Naive thymus-derived CD4-positive, alpha-beta T cell (primary cell): ENCODE data around the gene RNF34. TPM values are rescaled to one million over a fixed set of nuclear protein-coding genes. Genes with fewer than 3 reads are reported as not detected.

Experiments used
- ATAC-seq: fragments of 150-1000 bp; cut with Tn5 transposase; 2 replicates; pipeline ENCODE4 v1.10.0; 2021; ENCODE audit warnings: mild to moderate bottlenecking, moderate library complexity
- CTCF ChIA-PET: fragments of 350-600 bp; sonication (Branson Sonifier 250); formaldehyde crosslinking; loops from one replicate; lab custom pipeline; 2021; ENCODE audit warnings: antibody characterized with exemption; lab: Charles Lee
- POLR2A ChIA-PET: fragments of 350-600 bp; sonication (Branson Sonifier 250); formaldehyde crosslinking; loops from one replicate; lab custom pipeline; 2021; ENCODE audit warnings: antibody characterized with exemption, inconsistent platforms; lab: Charles Lee
- DNase-seq, 9 donors: peaks; one replicate each; pipeline versions ENCODE4 v3.0.0 to v3.0.0-alpha.2; 2020 to 2022; ENCODE audit warnings: mixed read lengths in 1 of 9
- H3K27ac ChIP-seq: one replicate; pipeline ENCODE4 v1.7.0; 2013; ENCODE audit warnings: mild to moderate bottlenecking, low read depth, low read length, moderate library complexity
- H3K27me3 ChIP-seq, 2 donors: one replicate each; pipeline ENCODE4 v1.7.0; 2013; ENCODE audit warnings: low read length in 2 of 2, mild to moderate bottlenecking in 2 of 2, moderate library complexity in 2 of 2; ENCODE audit not compliant: control insufficient read depth in 2 of 2, insufficient read depth in 2 of 2
- H3K36me3 ChIP-seq, 3 experiments: 1 replicate in 2 of 3; 2 replicates in 1 of 3; pipeline ENCODE4 v1.7.0; 2013; ENCODE audit warnings: low read length in 3 of 3, mild to moderate bottlenecking in 3 of 3, moderate library complexity in 1 of 3; ENCODE audit not compliant: insufficient read depth in 3 of 3, control insufficient read depth in 2 of 3
- H3K4me1 ChIP-seq, 2 donors: one replicate each; pipeline ENCODE4 v1.7.0; 2013; ENCODE audit warnings: low read length in 2 of 2, mild to moderate bottlenecking in 2 of 2, moderate library complexity in 1 of 2; ENCODE audit not compliant: control insufficient read depth in 2 of 2, insufficient read depth in 2 of 2
- H3K4me3 ChIP-seq: 2 replicates; pipeline ENCODE4 v1.7.0; 2013; ENCODE audit warnings: mild to moderate bottlenecking, low read length
- H3K9me3 ChIP-seq, 3 experiments: 1 replicate in 2 of 3; 2 replicates in 1 of 3; pipeline ENCODE4 v1.7.0; 2013; ENCODE audit warnings: low read length in 3 of 3; ENCODE audit not compliant: control insufficient read depth in 2 of 3
- H3K27ac Mint-ChIP-seq, 9 donors: one replicate each; pipeline ENCODE4 v1.8.0; 2020 to 2022; ENCODE audit warnings: mixed read lengths in 9 of 9, mild to moderate bottlenecking in 8 of 9, moderate library complexity in 5 of 9, inconsistent platforms in 2 of 9
- H3K27me3 Mint-ChIP-seq, 5 donors: one replicate each; pipeline ENCODE4 v1.8.0; 2021 to 2022; ENCODE audit warnings: mixed read lengths in 5 of 5, mild to moderate bottlenecking in 1 of 5
- H3K36me3 Mint-ChIP-seq, 5 donors: one replicate each; pipeline ENCODE4 v1.8.0; 2020 to 2022; ENCODE audit warnings: mixed read lengths in 5 of 5, mild to moderate bottlenecking in 3 of 5, inconsistent platforms in 1 of 5
- H3K4me1 Mint-ChIP-seq, 7 donors: one replicate each; pipeline ENCODE4 v1.8.0; 2020 to 2022; ENCODE audit warnings: mixed read lengths in 7 of 7, mild to moderate bottlenecking in 3 of 7, inconsistent platforms in 1 of 7
- H3K4me3 Mint-ChIP-seq, 10 donors: one replicate each; pipeline ENCODE4 v1.8.0; 2020 to 2022; ENCODE audit warnings: mild to moderate bottlenecking in 10 of 10, mixed read lengths in 10 of 10, moderate library complexity in 6 of 10, inconsistent platforms in 2 of 10
- H3K9me3 Mint-ChIP-seq, 11 donors: one replicate each; pipeline ENCODE4 v1.8.0; 2020 to 2022; ENCODE audit warnings: mixed read lengths in 11 of 11, mild to moderate bottlenecking in 4 of 11, inconsistent platforms in 1 of 11, moderate library complexity in 1 of 11
- intact Hi-C, 2 donors: fragments of 100-400 bp; cut with micrococcal nuclease; formaldehyde crosslinking; loops; one replicate each; pipeline ENCODE4 v1.15.1; 2023
- microRNA-seq: library from miRNA; unstranded; fragments of <30 nt; microRNA quantifications from one replicate; pipeline ENCODE4 v1.2.0, GENCODE V29; 2022; ENCODE audit warnings: borderline microRNAs expressed
- polyA plus RNA-seq, 2 donors: library from polyadenylated mRNA; unstranded; fragments of 300-500 nt; fragmentation: Illumina TruSeq; gene quantifications; one replicate each; pipeline ENCODE4 v1.2.3, GENCODE V29; 2021
- total RNA-seq, 6 experiments: library from RNA in 5 of 6; stranded (reverse) in 5 of 6; gene quantifications; 1 replicate in 5 of 6; 2 replicates in 1 of 6; pipeline ENCODE4 v1.2.3 and lab custom pipeline; 2021 to 2026

Gene RNF34
- total and polyA plus RNA-seq, 7 experiments from 2014 or later: 42.5 to 98.4 (median 74.4) TPM

- no peaks in the 10 kb centered on the region for H3K27me3 ChIP-seq
- no peak overlapping the region for H3K4me3 ChIP-seq
- H3K27ac Mint-ChIP-seq: peak overlapping the region in 7 of 9 donors; percentile 3 to 82 (median 41)
- H3K4me1 ChIP-seq: peaks cover 2 to 5% of the 10 kb centered on the region in 2 donors
- H3K36me3 ChIP-seq: no peaks in the 10 kb centered on the region
- ATAC-seq: no peak
- intact Hi-C loops: no loop called here
- no peak for DNase-seq
- CTCF ChIA-PET: no interaction called here
- peaks cover 0 to 7% (median 0%) of the 10 kb centered on the region in 5 donors for H3K36me3 Mint-ChIP-seq
- H3K27me3 Mint-ChIP-seq: peaks cover 0 to 3% (median 0%) of the 10 kb centered on the region in 5 donors
- POLR2A ChIA-PET: no interaction called here
- H3K9me3 ChIP-seq: no peaks in the 10 kb centered on the region
- H3K9me3 Mint-ChIP-seq: peaks cover 0 to 3% (median 0%) of the 10 kb centered on the region in 11 donors
- no peak overlapping the region for H3K27ac ChIP-seq
- peaks cover 9 to 21% (median 15%) of the 10 kb centered on the region in 7 donors for H3K4me1 Mint-ChIP-seq
- peak overlapping the region in 1 of 10 donors; percentile 6 for H3K4me3 Mint-ChIP-seq
Measured at GRCh38 chr12:121470751-121471150, 70.8 kb downstream of the RNF34 start.

- no peak overlapping the region for H3K27ac ChIP-seq
- peaks cover 0 to 3% (median 0%) of the 10 kb centered on the region in 5 donors for H3K27me3 Mint-ChIP-seq
- peaks cover 0 to 1% (median 0%) of the 10 kb centered on the region in 11 donors for H3K9me3 Mint-ChIP-seq
- DNase-seq (no peak), ATAC-seq (no peak)
- POLR2A ChIA-PET: interaction anchor here (0.6 to 0.8 kb wide), 2 partner anchors 19 to 896 kb away, joined by 3 read pairs; no protein-coding TSS in a partner anchor
- H3K4me1 ChIP-seq: no peaks in the 10 kb centered on the region
- no peaks in the 10 kb centered on the region for H3K36me3 ChIP-seq
- H3K9me3 ChIP-seq: no peaks in the 10 kb centered on the region
- H3K4me1 Mint-ChIP-seq: peaks cover 4 to 15% (median 9%) of the 10 kb centered on the region in 7 donors
- no peak overlapping the region for H3K4me3 Mint-ChIP-seq
- H3K27ac Mint-ChIP-seq: peak overlapping the region in 1 of 9 donors; percentile 43
- no peaks in the 10 kb centered on the region for H3K27me3 ChIP-seq
- CTCF ChIA-PET: no interaction called here
- intact Hi-C loops: no loop called here
- H3K4me3 ChIP-seq: no peak overlapping the region
- peaks cover 0 to 7% (median 0%) of the 10 kb centered on the region in 5 donors for H3K36me3 Mint-ChIP-seq
Measured at GRCh38 chr12:121472150-121472905, 72.4 kb downstream of the RNF34 start.

Small RNA genes lying within 50 kb of the gene (microRNA-seq; reads per million reads assigned to microRNA genes)
- gene MIR7107: not detected

Other genes with a start within 250 kb of the RNF34 start
- 10 to 100 TPM; 34.1 to 56.9 (median 40.5) TPM for gene P2RX4, start 190.0 kb upstream of the RNF34 start, total RNA-seq
- 10 to 100 TPM; 42.0 to 42.9 TPM for gene P2RX4, start 190.0 kb upstream of the RNF34 start, polyA plus RNA-seq
- gene CAMKK2, start 103.4 kb upstream of the RNF34 start, total RNA-seq: 10 to 100 TPM; 15.5 to 38.7 (median 18.1) TPM
- 10 to 100 TPM; 13.9 to 14.6 TPM for gene CAMKK2, start 103.4 kb upstream of the RNF34 start, polyA plus RNA-seq
- 100 to 1,000 TPM; 114 to 148 (median 141) TPM for gene ANAPC5, start 47.7 kb upstream of the RNF34 start, total RNA-seq
- gene ANAPC5, start 47.7 kb upstream of the RNF34 start, polyA plus RNA-seq: 100 to 1,000 TPM in 1 of 2 donors, 10 to 100 TPM in 1; 88.1 to 172 TPM
- gene KDM2B, start 180.9 kb downstream of the RNF34 start, total RNA-seq: 10 to 100 TPM; 66.4 to 91.7 (median 80.7) TPM
- gene KDM2B, start 180.9 kb downstream of the RNF34 start, polyA plus RNA-seq: 10 to 100 TPM; 12.6 to 22.5 TPM
- 10 to 100 TPM; 34.4 to 73.5 (median 50.6) TPM for gene ORAI1, start 226.4 kb downstream of the RNF34 start, total RNA-seq
- gene ORAI1, start 226.4 kb downstream of the RNF34 start, polyA plus RNA-seq: 100 to 1,000 TPM; 180 to 256 TPM